H1 (cell line): ENCODE results near the gene CDIPT.

Experiments used
- EGR1 ChIP-seq: IDR thresholded peaks from 2 replicates; pipeline ENCODE4 v1.6.1; 2011; ENCODE audit warnings: low read depth, low read length, borderline replicate concordance
- RAD21 ChIP-seq, 2 experiments: IDR thresholded peaks in 1 of 2; conservative IDR thresholded peaks in 1 of 2; 2 replicates each; pipeline ENCODE4 v1.6.1; 2011; ENCODE audit warnings: low read depth in 2 of 2, low read length in 2 of 2, improper control_type of control experiment in 1 of 2, inconsistent platforms in 1 of 2, mild to moderate bottlenecking in 1 of 2, moderate library complexity in 1 of 2
- SIRT6 ChIP-seq: IDR thresholded peaks from one replicate; pipeline ENCODE4 v1.7.1; 2012; ENCODE audit warnings: low read length, inconsistent platforms
- SP1 ChIP-seq: IDR thresholded peaks from 2 replicates; pipeline ENCODE4 v1.6.1; 2011; ENCODE audit warnings: low read depth, low read length
- TF ChIP-seq, protein P1 (sequence below), 3 experiments: IDR thresholded peaks; 1 replicate in 2 of 3; 2 replicates in 1 of 3; pipeline versions ENCODE4 v1.5.1 to v1.6.1; 2011; ENCODE audit warnings: low read length in 3 of 3, mild to moderate bottlenecking in 3 of 3, inconsistent platforms in 2 of 3, low read depth in 1 of 3, moderate library complexity in 1 of 3; ENCODE audit not compliant: insufficient read depth in 1 of 3; ENCODE audit errors: control extremely low read depth in 1 of 3

- TF ChIP-seq SP1: no peak
- TF ChIP-seq RAD21 (IDR thresholded peaks at IDR 0.05 in 1 of 2, conservative IDR thresholded peaks at IDR 0.05 in 1 of 2; ENCODE audit: low read depth in 2 of 2, low read length in 2 of 2): no peak
- no peak for TF ChIP-seq SIRT6
- TF ChIP-seq, protein P1, sequence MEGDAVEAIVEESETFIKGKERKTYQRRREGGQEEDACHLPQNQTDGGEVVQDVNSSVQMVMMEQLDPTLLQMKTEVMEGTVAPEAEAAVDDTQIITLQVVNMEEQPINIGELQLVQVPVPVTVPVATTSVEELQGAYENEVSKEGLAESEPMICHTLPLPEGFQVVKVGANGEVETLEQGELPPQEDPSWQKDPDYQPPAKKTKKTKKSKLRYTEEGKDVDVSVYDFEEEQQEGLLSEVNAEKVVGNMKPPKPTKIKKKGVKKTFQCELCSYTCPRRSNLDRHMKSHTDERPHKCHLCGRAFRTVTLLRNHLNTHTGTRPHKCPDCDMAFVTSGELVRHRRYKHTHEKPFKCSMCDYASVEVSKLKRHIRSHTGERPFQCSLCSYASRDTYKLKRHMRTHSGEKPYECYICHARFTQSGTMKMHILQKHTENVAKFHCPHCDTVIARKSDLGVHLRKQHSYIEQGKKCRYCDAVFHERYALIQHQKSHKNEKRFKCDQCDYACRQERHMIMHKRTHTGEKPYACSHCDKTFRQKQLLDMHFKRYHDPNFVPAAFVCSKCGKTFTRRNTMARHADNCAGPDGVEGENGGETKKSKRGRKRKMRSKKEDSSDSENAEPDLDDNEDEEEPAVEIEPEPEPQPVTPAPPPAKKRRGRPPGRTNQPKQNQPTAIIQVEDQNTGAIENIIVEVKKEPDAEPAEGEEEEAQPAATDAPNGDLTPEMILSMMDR (IDR thresholded peaks at IDR 0.05; ENCODE audit: control extremely low read depth in 1 of 3, insufficient read depth in 1 of 3, low read depth in 1 of 3, low read length in 3 of 3): no peak
- no peak for TF ChIP-seq EGR1
Observed at GRCh38 chr16:29845656-29846055, 17.4 kb downstream of the CDIPT start.
